ENCODE measurements around the gene PRICKLE1. TPM values are rescaled to one million over a fixed set of nuclear protein-coding genes. Genes with fewer than 3 reads are reported as not detected.

PRICKLE1 gene
- total RNA-seq, 1 donor from 2014 or later: 9.4 TPM

DNA sequence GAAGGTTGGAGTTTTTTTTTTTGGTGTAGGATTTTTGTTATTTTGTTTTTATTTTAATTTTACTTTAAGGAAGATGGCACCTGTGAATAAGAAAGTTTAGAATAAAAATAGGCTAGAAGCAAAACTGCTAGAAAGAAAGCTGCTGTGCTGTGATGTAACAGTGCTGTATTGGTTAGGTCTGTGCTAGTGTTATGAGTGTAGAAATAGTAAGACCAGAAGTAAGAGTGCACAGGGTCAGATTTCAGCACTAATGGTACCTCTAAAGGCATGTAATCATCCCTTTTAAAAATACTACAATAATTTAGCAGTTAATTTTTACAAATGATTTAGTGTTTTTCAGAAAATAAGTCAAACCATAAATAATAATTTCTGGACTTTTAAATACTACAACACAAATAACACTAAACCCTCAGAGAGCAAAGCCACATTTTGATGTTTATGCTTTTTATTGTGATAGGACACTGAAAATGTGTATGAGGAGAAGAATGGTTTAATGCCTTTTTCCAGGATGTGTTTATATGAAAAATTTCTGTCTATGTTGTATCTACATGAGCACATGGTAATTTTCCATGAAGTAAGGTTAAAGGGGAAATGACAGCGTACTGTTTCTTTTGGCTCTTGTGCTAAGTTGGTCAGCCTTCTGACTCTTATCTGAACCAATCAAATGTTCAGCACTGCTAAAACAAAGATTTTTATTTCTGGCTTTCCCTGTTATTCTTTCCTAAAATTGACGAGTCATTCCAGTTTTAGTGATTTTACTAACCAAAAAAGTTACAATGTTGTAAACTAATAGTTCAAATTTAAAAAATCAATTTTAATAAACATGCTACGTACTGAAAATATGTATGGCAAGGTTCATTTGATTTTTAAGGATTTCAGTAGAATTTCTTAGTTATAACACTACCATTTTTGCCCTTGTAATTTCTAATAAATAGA is 167.4 kb downstream of the PRICKLE1 start:
- Mint-ChIP-seq H3K9me3 (no peaks in the 10 kb centered on the region), H3K36me3 (ENCODE audit: low read depth) (no peaks in the 10 kb centered on the region), H3K4me3 (no peak overlapping the region), H3K27me3 (ENCODE audit: low read depth) (no peaks in the 10 kb centered on the region), H3K27ac (ENCODE audit: unreplicated experiment) (peak overlapping the region; percentile 75), H3K4me1 (peaks cover 5% of the 10 kb centered on the region)
- no peak for TF ChIP-seq CTCF (conservative IDR thresholded peaks at IDR 0.05)
- DNase-seq (ENCODE audit: low read depth, low spot score): no peak

DNA sequence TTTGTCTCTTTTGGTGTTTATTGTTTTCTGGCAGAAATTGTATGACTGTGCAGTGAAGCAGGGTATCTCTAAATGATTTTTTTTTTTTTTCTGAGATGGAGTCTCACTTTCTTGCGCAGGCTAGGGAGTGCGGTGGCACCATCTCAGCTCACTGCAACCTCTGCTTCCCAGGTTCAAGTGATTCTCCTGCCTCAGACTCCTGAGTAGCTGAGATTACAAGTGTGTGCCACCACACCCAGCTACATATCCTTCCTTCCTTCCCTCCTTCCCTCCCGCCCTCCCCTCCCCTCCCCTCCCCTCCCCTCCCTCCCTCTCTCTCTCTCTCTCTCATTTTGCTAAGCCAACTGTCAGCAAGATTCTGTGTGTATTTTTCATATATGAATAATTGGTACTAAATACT is 169.2 kb downstream of the PRICKLE1 start:
- H3K27ac Mint-ChIP-seq (ENCODE audit: unreplicated experiment): no peak overlapping the region
- no peaks in the 10 kb centered on the region for H3K9me3 Mint-ChIP-seq
- H3K36me3 Mint-ChIP-seq (ENCODE audit: low read depth): peaks cover 10% of the 10 kb centered on the region
- no peaks in the 10 kb centered on the region for H3K4me1 Mint-ChIP-seq
- H3K4me3 Mint-ChIP-seq: no peak overlapping the region
- no peaks in the 10 kb centered on the region for H3K27me3 Mint-ChIP-seq (ENCODE audit: low read depth)
- TF ChIP-seq CTCF (conservative IDR thresholded peaks at IDR 0.05): no peak
- no peak for DNase-seq (ENCODE audit: low read depth, low spot score)

GRCh38 chr12:42410340-42410739 is 179.2 kb downstream of the PRICKLE1 start:
- TF ChIP-seq CTCF (conservative IDR thresholded peaks at IDR 0.05): no peak
- Mint-ChIP-seq H3K4me1 (no peaks in the 10 kb centered on the region), H3K4me3 (no peak overlapping the region), H3K27me3 (ENCODE audit: low read depth) (no peaks in the 10 kb centered on the region), H3K9me3 (no peaks in the 10 kb centered on the region), H3K36me3 (ENCODE audit: low read depth) (peaks cover 16% of the 10 kb centered on the region), H3K27ac (ENCODE audit: unreplicated experiment) (no peak overlapping the region)
- DNase-seq (ENCODE audit: low read depth, low spot score): no peak

- no peak for DNase-seq (ENCODE audit: low read depth, low spot score)
- no peak overlapping the region for H3K27ac Mint-ChIP-seq (ENCODE audit: unreplicated experiment)
- H3K9me3 Mint-ChIP-seq: no peaks in the 10 kb centered on the region
- no peak for TF ChIP-seq CTCF (conservative IDR thresholded peaks at IDR 0.05)
- H3K36me3 Mint-ChIP-seq (ENCODE audit: low read depth): peaks cover 14% of the 10 kb centered on the region
- no peaks in the 10 kb centered on the region for H3K27me3 Mint-ChIP-seq (ENCODE audit: low read depth)
- no peaks in the 10 kb centered on the region for H3K4me1 Mint-ChIP-seq
- H3K4me3 Mint-ChIP-seq: no peak overlapping the region
These were observed 180.1 kb downstream of the PRICKLE1 start for GRCh38 chr12:42409471-42409870.

- DNase-seq (ENCODE audit: low read depth, low spot score): no peak
- Mint-ChIP-seq H3K4me3 (no peak overlapping the region), H3K4me1 (no peaks in the 10 kb centered on the region), H3K36me3 (ENCODE audit: low read depth) (peaks cover 6% of the 10 kb centered on the region), H3K27ac (ENCODE audit: unreplicated experiment) (no peak overlapping the region), H3K9me3 (no peaks in the 10 kb centered on the region), H3K27me3 (ENCODE audit: low read depth) (no peaks in the 10 kb centered on the region)
- TF ChIP-seq CTCF (conservative IDR thresholded peaks at IDR 0.05): no peak
These were observed 182.2 kb downstream of the PRICKLE1 start for GRCh38 chr12:42407306-42407705.
